ENCODE measurements around the gene ELMOD3. TPM values are rescaled to one million over a fixed set of nuclear protein-coding genes. Genes with fewer than 3 reads are reported as not detected.
A peak's percentile ranks its signal among the peaks of the same experiment; 100 is the strongest.

Gene ELMOD3
- total RNA-seq, 1 donor from 2014 or later = 14.3 TPM

DNA sequence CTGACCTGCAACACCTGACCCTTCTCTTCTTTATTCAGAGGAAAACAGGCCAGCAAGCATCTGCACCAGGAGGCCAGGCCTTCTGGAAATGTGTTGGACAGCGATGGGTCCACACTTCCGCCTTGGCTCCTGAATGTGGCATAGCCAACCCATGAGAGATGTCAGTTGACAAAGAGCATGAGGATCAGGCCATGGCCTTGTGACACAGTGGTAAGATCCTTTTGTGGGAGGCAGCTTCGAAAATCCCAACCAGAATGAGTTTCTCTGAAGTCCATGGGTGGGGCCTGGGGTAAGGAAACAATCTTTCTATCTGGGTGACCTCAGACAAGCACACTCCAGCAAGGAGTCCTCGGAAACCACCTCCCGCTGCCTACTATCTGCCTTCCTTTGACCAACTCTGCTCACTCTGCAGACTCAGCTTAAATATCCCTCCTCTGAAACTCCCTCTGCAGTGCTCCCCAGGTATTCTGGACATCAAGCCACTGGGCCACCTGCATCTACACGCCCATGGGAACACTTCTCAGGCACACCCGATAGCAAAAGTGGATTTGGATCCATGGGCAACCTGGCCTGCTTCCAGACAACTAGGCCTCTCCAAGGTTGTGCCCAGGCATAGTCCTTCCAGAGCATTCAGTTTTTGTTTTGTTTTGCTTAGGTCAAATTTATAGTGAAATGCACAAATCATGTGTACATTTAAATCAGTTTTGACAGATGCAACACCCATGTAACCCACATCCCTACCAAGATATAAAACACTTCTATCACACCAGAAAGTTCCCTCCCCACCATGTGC, 60.4 kb downstream of the ELMOD3 start:
- Mint-ChIP-seq H3K27ac (ENCODE audit: unreplicated experiment) (no peak overlapping the region), H3K36me3 (ENCODE audit: low read depth) (no peaks in the 10 kb centered on the region), H3K4me3 (ENCODE audit: unreplicated experiment) (no peak overlapping the region), H3K27me3 (ENCODE audit: low read depth) (no peaks in the 10 kb centered on the region), H3K4me1 (ENCODE audit: low read depth) (peaks cover 44% of the 10 kb centered on the region), H3K9me3 (ENCODE audit: low read depth) (no peaks in the 10 kb centered on the region)
- no peak for DNase-seq (ENCODE audit: low spot score)
- TF ChIP-seq, protein P1, sequence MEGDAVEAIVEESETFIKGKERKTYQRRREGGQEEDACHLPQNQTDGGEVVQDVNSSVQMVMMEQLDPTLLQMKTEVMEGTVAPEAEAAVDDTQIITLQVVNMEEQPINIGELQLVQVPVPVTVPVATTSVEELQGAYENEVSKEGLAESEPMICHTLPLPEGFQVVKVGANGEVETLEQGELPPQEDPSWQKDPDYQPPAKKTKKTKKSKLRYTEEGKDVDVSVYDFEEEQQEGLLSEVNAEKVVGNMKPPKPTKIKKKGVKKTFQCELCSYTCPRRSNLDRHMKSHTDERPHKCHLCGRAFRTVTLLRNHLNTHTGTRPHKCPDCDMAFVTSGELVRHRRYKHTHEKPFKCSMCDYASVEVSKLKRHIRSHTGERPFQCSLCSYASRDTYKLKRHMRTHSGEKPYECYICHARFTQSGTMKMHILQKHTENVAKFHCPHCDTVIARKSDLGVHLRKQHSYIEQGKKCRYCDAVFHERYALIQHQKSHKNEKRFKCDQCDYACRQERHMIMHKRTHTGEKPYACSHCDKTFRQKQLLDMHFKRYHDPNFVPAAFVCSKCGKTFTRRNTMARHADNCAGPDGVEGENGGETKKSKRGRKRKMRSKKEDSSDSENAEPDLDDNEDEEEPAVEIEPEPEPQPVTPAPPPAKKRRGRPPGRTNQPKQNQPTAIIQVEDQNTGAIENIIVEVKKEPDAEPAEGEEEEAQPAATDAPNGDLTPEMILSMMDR (IDR thresholded peaks at IDR 0.05) = no peak

DNA sequence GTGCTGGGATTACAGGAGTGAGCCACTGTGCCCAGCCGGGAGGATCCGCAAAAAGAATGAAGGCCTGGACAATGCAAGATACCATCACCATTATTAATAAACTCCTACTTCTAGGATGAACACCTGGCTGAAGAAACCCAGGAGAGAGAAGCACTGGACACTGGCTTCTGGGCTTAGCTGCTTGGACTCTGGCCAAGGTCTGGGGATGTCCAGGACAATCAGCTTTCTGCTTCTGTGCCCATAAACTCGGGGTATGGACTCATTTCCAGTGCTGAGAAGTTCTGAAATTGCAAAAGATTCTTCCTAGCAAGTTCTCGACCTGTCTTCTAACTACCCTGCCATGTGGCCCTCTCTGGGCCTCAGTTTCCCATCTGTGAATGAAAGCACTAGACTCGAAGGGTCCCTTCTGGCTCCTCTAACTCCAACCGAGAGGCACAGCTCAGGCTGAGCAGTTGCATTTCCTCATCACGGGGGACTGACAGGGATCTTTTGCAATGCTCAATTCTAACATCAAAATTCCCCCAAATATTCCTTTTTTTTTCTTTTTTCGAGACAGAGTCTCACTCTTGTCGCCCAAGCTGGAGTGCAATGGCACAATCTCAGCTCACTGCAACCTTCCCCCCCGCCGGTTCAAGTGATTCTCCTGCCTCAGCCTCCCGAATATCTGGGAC, 61.5 kb downstream of the ELMOD3 start:
- peak overlapping the region; percentile 51 for H3K27ac Mint-ChIP-seq (ENCODE audit: unreplicated experiment)
- no peak for DNase-seq (ENCODE audit: low spot score)
- H3K27me3 Mint-ChIP-seq (ENCODE audit: low read depth) = no peaks in the 10 kb centered on the region
- peaks cover 42% of the 10 kb centered on the region for H3K4me1 Mint-ChIP-seq (ENCODE audit: low read depth)
- TF ChIP-seq, protein P1 (IDR thresholded peaks at IDR 0.05) = no peak
- no peaks in the 10 kb centered on the region for H3K36me3 Mint-ChIP-seq (ENCODE audit: low read depth)
- H3K9me3 Mint-ChIP-seq (ENCODE audit: low read depth) = no peaks in the 10 kb centered on the region
- H3K4me3 Mint-ChIP-seq (ENCODE audit: unreplicated experiment) = no peak overlapping the region

DNA sequence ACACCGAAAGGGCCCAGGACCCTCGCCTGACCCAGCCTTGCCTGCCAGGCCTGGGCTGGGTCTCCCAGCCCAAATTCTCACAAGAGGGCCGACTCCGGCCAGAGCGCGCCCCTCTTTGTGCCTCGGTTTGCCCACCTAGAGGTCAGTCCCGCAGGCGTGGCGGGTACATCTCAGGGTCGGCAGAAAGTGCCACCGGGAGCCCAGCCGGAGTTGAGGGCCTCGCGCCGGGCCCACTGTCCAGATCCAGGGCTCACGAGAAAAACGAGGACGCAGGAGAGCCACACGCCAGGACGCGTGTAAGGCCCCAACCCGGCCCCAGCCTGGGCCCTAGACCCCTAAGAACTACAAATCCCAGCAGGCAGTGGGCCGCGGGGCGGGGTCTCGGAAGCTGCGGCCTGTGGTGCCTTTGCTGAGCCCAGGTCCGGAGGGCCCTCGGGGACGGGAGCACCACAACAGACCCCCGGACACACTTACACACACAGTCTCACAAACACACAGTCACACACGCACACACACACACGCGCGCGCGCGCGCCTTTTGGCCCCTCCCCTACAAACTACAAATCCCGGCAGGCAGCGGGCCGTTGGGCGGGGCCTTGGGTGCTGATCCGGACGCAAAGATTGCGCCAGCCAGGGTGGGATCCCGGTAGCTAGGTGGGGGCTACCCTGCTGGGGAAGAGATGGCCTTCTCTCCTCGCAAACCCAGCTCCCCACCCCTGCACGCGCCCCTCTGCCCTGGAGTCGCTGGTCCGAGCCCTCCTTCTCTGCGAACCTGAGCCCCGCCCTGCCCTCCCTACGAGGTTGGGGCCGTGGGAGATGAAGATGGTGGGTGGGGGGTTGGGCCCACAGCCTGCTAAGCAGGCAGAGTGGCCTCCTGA, 63.8 kb downstream of the ELMOD3 start, which contains the start of gene SH2D6:
SH2D6 (plus strand) TSS at position 583 of the 877 bp plus-strand sequence. CDS start 10,752 bp downstream, outside the sequence.
- TF ChIP-seq, protein P1 (IDR thresholded peaks at IDR 0.05) = no peak
- no peaks in the 10 kb centered on the region for H3K27me3 Mint-ChIP-seq (ENCODE audit: low read depth)

DNA sequence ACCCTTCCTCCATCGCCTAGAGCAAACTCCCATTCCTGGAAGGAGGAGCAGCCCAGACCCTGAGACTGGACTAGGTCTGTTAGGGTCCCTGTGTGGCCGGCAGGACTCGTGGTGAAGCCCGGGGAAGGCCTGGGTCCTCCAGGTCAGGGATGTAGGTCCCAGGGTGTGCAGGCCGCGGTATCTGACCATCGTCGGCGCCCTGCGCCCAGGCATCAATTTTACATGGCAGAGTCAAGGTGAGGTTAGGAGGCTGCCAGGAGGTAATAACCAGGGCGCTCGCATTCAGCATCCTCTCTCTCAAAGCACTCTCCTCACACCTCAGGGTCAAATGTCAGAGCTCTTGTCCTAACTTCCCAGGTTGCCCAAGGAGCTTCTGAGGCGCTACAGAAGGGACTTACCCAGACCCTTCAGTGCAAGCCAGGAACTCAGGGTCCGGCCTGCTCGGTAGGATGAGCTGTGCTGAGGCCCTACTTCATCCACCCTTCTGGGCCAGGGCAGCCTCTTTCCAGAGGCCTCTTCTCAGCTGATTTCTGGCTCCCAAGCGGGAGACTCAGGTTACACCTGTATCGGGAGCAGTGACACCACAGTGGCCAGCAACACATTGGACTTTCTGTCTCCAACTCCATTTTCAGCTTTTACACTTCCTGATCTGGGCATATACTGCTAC, 64.6 kb downstream of the ELMOD3 start:
- TF ChIP-seq, protein P1 (IDR thresholded peaks at IDR 0.05) = no peak
- peak overlapping the region; percentile 85 for H3K4me3 Mint-ChIP-seq (ENCODE audit: unreplicated experiment)
- no peak for DNase-seq (ENCODE audit: low spot score)
- no peaks in the 10 kb centered on the region for H3K9me3 Mint-ChIP-seq (ENCODE audit: low read depth)
- peaks cover 31% of the 10 kb centered on the region for H3K4me1 Mint-ChIP-seq (ENCODE audit: low read depth)
- peak overlapping the region; percentile 95 for H3K27ac Mint-ChIP-seq (ENCODE audit: unreplicated experiment)
- no peaks in the 10 kb centered on the region for H3K27me3 Mint-ChIP-seq (ENCODE audit: low read depth)
- no peaks in the 10 kb centered on the region for H3K36me3 Mint-ChIP-seq (ENCODE audit: low read depth)

More for the DNA sequence above, 63.8 kb downstream of the ELMOD3 start, which contains the start of gene SH2D6:
- Mint-ChIP-seq H3K4me3 (ENCODE audit: unreplicated experiment) (peak within 1 kb of the TSS; percentile 85), H3K4me1 (ENCODE audit: low read depth) (peaks cover 37% of the 10 kb centered on the region), H3K9me3 (ENCODE audit: low read depth) (no peaks in the 10 kb centered on the region), H3K36me3 (ENCODE audit: low read depth) (no peaks in the 10 kb centered on the region), H3K27ac (ENCODE audit: unreplicated experiment) (peak within 1 kb of the TSS; percentile 95)
- DNase-seq (ENCODE audit: low spot score) = no peak

Measured in chondrocyte (in vitro differentiated cells).